HG03460 (cell line): ENCODE measurements around the gene GSTT2.
"Not testable (repeated sequence)": the region's sequence is repeated elsewhere in the genome, so short reads cannot be mapped to it uniquely, and the experiment has no call there.

Source experiments
- ATAC-seq: cut with Tn5 transposase; IDR thresholded peaks from one replicate; pipeline ENCODE4 v1.9.1; 2021; ENCODE audit not compliant: unreplicated experiment

GSTT2 gene

DNA sequence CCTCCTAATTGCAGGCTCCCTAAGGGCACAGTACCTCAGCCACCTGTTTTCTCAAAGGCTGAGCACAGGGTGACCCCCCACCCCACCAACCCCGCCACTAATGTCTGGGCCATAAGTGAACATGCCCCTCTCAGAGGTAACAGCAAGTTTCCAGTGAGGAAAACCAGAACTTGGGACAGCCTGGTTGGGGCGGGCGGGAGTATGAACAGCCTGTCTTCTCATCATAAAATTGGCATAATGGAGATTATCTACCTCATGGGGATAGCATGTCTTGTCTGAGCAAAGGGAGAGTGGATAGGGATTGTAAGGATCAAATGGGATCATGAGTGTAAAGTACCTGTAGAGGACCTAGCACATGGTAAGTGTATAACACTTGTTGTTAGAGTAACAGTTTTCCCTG is 8.0 kb upstream of the GSTT2 start:
- ATAC-seq: not testable (repeated sequence)

DNA sequence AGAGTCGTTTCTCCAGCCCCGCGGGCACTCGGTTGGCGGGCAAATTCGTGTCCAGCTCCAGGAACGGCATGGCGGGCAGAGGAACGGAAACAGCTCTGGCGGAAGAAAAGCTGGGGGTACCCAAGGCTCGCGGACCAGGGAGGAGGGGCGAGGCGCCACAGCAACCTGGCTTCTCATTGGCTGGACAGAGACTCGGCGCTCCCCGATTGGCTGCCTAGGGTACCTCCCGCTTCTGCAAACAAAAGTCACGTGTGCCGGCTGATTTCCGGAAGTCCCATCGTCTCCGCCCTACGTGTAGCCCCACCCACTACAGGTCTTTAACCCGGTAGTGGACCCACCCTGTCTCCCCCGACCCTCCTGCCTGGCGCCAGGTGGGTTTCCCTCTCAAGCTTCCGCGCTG is 5.6 kb upstream of the GSTT2 start, which contains the start of gene DDT:
Gene DDT, minus strand, starts transcription at position 97 of the 400 bp plus-strand sequence. Its CDS starts 27 bp downstream, at position 70.
- ATAC-seq: peak; percentile 86

DNA sequence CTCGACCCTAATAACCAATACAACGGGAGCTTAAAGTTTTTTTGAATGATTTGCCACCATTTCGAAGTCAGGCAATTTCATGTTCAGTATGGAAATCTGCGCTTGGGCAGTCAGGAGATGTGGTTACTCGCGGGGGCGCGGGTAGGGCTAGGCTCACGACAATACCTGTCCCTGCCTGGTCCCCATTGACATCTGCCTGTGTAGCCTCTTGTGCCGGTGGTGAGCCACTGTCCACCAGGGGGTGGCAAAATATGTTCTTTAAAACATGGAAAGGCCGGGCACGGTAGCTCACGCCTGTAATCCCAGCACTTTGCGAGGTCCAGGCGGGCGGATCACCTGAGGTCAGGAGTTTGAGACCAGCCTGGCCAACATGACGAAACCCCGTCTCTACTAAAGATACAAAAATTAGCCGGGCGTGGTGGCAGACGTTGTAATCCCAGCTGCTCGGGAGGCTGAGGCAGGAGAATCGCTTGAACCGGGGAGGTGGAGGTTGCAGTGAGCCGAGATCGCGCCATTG is 5.0 kb upstream of the GSTT2 start:
- not testable (repeated sequence) for ATAC-seq

DNA sequence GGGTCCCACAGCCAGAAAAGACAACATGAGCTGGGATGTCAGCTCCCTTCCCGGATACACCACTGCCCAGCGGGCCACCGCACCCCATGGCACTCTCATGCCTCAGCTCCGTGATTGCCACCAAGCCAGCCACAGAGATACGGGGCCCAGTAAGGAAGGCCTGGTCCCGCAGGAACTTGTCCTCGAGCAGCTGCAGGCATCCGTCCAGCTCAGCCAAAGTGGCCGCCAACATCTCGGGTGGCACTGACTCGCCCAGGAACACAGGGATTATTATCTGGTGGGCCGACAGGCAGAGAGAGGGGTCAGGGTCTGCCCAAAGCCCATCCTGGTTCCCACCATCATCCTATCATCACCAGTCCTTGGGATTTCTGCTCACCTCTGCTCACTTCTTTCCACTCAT is 2.6 kb upstream of the GSTT2 start:
- ATAC-seq: not testable (repeated sequence)

DNA sequence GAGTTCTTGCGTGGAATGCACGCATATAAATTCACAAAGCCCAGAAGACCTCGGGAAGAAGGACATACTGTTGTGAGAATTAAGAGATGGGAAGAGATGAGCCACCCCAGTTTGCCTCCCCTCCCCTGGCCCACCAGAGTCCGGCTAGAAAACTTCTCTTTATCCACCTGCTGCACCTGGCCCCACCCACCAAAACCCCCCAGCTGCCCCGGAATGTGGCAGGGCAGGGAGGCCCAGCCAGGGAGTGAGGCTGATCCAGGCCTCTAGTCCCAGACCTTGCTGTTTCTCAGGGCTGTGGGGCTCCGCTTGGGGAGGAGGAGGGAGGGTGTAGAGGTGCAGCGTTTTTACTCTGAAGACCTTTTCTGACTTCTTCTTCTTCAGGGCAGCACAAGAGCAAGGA is 633 bp downstream of the GSTT2 start:
- not testable (repeated sequence) for ATAC-seq

DNA sequence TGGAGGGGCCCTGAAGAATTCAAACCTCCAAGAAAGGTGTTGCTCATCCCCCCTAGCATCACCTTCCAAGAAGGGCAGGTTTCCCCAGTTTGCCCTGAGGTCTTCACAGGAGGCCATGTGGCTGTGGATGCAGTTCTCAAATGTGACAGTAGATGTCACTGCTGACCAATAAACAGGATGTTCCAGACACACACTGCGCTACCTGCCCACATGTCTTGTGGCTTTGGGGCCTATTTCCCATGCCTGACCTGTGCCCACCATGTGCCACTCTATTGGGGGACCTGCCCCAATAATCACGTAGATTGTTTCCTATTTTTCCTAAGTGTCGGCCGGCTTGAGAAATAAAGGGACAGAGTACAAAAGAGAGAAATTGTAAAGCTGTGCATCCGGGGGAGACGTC is 4.5 kb downstream of the GSTT2 start:
- no peak for ATAC-seq

DNA sequence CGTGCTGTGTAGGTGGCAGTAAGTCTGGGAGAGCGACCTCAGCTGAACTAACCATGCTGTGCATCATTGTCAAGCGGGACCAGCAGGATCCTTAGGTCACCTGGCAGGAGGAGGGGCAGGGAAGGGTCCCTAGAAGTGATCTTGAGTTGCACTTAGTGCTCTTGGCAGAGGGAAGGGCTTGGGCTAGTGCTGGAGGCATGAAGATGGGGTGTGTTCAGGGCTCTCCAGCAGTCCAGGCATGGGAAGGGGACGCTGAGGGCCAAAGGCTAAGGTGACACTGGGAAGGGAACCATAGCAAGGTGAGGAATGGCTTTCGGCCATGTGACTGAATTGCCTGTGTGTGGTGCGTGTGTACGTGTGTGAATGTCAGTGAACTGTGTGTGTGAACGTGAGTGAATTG is 6.2 kb downstream of the GSTT2 start:
- not testable (repeated sequence) for ATAC-seq

DNA sequence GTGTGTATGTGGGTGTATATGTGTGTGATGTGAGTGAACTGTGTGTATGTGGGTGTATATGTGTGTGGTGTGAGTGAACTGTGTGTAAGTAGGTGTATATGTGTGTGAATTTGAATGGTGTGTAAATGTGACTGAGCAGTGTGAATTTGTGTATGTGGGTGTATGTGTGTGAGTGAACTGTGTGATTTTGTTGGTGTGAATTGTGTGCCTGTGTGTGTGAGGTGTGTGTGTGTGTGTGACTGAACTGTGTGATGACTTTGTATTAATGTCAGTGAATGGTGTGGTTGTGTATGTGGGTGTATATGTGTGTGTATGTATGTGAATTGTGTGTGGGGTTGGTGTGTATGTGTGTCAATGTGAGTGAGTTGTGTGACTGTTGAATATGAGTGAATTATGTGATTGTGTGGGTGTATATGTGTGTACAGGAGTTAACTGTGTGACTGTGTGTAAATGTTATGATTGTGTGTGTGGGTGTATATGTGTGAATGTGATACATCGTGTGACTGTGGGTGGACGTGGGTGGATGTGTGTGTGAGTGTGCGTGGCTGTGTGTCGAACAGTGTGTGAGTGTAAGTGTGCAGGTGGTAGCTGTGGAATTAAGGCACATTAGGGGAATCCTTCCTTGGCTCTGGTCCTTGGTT is 6.7 kb downstream of the GSTT2 start:
- ATAC-seq: not testable (repeated sequence)

DNA sequence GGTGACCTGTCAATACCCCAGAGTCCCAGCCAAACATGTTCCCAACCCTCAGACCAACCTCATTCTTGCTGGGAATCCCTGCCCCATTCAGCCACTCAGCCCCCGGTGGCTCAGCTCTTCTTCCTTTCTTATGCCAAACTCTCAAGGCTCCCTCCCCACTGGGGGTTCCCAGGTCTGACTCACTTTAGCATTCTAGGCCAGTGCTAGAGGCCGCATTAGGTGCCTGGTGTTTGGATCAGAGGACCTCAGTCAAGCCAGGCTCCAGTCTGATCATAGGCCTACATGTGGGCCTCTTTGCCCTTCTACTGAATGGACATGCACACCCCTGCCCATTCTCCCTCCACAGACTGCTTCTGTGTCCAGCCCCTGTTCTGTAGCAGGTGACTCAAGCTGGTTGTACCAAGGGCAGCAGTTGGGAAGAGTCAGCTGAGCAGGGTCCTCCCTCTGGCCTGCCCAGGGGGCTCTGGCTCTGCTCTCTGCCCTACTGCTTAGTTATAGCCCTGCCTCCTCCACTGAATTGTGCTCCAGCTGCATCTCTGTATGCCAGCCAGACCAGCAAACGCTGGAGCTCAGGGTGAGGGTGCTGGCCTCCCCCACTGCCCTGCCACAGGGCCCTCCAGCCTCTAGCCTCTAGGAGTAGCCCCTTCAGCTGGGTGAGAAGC is 9.8 kb downstream of the GSTT2 start:
- not testable (repeated sequence) for ATAC-seq

DNA sequence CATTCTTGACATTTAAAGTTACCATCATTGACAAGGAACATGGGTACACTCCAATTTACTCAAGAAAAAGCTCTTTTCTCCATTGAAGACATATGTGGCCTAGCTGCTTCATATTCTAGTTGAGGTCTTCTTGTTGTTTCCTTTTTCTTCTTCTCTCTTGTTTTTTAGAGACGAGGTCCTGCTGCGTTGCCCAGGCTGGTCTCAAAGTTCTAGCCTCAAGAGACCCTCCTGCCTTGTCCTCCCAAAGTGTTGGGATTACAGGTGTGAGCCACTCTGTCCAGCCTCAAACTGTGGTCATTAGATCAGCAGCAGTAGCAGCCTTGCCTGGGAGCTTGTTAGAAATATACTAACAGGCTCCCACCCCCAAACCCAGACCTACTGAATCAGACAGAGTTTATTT is 13.1 kb downstream of the GSTT2 start:
- ATAC-seq: not testable (repeated sequence)

DNA sequence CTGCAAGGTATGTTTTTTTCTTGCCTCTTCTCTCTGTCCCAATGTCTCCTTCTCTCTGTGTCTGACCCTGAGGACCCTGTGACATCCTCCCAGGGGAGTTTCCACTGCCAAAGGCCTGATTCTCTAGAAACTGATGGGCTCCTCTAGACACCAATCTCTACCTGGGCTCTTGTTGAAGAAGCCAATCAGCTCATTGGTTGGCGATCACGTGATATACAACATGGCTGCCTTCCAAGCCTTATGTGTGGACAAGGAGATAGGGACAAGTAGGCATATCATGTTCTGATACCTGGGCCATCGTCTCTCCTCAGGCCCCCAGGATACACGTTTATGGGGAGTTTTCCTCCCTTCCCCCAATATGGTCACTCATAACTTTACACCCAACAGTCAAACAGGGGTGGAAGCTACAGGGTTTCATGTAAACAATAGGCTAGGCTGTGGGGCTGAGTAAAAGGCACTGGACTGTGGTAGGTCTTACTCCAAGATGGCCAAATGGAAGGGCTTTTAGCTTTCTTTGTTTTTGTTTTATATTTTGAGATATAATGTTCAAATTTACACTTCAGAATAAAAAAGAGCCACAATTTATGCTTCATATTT is 13.7 kb downstream of the GSTT2 start:
- not testable (repeated sequence) for ATAC-seq

DNA sequence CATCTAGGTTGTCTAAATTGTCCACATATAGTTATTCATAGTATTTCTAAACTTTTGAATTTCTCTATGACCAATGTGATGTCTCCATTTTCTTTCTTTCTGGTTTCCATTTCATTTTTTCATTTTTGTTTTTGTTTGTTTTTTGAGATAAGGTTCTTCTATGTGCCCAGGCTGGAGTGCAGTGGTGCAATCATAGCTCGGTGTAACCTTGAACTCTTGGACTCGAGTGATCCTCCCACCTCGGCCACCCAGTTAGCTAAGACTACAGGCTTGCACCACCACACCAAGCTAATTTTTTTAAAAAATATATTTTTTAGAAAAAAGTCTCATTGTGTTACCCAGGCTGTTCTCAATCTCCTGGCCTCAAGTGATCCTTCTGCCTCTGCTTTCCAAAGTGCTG is 17.2 kb downstream of the GSTT2 start:
- ATAC-seq: no peak

DNA sequence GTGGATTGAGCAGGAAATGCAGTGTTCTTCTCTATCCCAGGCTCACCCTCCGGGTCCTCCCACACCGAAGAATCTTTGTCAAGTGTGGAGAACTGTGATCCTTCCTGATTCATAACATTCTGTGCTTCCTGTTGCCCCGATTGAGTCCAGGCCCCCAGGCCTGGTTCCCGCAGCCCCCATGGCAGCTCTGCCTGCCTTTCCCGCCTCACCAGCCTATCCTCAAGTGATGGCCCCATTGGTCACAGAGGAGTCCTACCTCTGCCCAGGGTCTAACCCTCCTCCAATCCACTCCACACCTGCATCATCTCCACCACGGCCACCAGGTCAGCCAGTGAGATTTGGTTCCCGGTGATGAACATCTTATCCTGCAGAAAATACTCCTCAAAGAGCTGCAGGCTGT is 19.8 kb downstream of the GSTT2 start:
- not testable (repeated sequence) for ATAC-seq

DNA sequence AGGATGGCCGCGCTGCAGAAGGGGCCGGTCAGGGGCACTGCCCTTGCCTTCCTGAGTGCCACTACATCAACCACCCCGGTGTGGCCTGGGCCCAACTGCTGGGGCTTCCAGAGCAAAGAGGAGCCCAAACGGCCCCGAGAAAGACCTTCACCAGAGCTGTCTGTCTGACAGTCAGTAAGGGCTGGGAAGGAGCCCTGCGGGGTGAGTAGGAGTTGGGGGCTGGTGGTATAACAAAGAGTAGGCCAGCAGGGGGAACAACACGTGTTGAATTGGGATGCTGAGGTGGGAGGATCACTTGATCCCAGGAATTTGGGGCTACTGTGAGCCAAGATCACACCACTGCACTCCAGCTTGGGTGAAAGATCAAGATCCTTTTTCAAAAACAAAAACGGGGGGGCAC is 21.4 kb downstream of the GSTT2 start:
- ATAC-seq: no peak

DNA sequence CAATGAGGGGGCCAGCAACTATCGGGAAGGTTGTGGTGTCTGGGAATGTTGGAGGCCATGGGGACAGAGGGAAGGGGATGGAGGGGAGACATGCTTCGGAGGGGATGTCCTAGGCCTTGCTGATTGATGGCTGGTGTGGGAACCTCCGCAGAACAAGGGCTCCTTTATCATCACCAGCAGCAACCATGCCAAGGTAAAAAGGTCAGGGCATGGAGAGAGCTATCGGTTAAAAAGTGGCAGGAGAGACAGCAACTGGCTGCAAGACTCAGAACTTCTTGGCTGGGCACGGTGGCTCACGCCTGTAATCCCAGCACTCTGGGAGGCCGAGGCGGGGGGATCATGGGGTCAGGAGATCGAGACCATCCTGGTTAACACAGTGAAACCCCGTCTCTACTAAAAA is 22.3 kb downstream of the GSTT2 start:
- no peak for ATAC-seq

DNA sequence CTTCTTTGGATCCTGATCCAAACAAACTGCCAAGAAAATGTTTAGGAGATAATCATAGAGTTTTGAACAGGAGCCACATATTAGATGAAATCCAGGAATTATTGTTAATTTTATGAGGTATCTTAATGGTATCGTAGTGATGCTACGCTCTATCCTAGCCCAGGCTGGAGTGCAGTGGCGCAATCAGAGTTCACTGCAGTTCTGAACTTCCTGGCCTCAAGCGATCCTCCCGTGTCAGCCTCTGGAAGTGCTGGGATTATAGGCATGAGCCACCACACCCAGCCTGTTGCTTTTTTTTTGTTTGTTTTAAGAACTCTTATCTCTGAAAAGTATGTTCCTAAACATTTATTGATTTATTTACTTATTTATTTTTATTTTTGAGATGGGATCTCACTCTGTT is 22.9 kb downstream of the GSTT2 start:
- ATAC-seq: no peak

DNA sequence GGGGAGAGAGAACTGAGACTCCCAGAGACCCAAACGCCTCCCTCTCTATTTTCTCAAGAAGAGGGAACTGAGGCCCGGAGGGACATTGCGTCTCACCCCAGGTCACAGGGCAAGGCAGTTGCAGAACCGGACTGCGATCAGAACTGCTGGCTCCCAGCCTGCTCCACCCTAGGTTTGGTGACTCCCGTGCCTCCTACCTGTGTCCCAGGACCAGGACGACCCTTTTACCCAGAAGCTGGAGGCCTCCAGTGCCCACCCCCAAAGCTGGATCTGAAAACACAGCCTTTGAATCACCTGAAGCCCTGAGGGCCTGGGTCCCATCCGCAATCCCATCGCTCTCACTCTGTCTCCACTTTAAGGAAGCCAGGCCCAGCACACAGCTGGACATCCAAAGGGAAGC is 24.0 kb downstream of the GSTT2 start:
- no peak for ATAC-seq

DNA sequence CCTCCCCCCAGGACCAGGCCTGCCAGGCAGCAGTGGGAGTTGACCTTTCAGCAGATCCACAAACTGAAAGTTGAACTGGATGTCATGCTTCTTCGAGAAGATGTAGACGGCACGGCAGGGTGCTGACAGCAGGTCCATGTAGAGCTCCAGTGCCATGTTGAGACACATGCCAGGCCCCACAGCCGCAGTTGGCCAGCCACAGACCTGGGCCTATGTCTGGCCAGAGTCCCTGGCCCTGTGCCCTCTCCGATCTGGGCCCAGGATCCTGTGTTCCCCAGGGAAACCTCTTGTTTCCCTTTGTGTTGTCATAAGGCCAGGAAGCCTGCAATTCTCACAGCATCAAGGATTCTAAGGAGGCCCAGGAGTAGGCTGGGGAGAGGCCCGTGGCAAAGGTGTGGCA is 25.3 kb downstream of the GSTT2 start, which contains the start of gene GSTT4:
Gene GSTT4, minus strand, starts transcription at position 253 of the 400 bp plus-strand sequence. Its CDS starts 97 bp downstream, at position 156.
- ATAC-seq: no peak

DNA sequence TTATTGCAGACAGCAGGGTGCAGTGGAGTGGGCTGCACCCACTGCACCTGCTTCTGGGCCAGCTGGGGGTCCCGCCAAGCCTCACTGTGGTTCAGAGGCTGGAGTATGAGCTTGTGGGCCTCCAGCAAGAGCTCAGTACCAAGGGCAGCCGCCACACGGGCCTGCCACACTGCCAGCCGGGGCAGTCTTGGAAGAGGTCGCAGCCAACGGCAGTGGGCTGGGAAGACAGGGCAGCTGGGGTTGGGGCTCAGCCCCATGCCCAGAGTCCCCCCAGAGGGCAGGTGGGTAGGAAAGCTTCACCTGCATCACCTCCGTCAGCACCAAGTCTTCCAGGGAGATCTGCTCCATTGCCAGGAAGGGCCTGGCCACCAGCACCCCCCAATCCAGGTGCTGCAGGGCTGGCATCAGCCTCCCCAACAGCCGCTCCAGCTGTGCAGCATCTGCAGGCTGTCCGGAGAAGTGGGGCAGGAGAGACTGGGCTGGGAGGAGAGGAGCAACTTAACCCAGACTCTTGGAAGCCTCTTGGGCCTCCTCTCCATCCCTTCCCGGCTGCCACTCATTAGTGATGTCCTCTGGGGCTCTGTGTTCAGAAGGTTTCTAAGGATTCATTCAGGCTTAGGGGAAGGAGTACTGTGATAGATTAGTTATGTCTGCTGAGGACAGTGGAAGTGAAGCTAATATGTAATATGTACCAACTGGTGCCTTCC is 26.4 kb downstream of the GSTT2 start:
- ATAC-seq: no peak

DNA sequence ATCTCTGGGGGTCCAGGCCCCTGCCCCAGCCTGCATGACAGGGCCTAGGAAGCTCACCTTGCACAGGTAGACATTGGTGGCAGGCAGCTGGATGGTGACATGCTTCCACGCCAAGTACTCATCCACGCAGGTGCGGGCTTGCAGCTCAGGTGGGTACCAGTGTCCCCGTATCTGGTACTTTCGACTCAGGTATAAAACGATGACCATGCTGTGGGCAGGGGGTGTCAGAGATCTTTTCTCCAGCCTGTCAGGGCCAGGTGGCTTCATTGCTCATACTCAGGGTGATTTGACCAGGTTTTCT is 26.9 kb downstream of the GSTT2 start:
- ATAC-seq: no peak

DNA sequence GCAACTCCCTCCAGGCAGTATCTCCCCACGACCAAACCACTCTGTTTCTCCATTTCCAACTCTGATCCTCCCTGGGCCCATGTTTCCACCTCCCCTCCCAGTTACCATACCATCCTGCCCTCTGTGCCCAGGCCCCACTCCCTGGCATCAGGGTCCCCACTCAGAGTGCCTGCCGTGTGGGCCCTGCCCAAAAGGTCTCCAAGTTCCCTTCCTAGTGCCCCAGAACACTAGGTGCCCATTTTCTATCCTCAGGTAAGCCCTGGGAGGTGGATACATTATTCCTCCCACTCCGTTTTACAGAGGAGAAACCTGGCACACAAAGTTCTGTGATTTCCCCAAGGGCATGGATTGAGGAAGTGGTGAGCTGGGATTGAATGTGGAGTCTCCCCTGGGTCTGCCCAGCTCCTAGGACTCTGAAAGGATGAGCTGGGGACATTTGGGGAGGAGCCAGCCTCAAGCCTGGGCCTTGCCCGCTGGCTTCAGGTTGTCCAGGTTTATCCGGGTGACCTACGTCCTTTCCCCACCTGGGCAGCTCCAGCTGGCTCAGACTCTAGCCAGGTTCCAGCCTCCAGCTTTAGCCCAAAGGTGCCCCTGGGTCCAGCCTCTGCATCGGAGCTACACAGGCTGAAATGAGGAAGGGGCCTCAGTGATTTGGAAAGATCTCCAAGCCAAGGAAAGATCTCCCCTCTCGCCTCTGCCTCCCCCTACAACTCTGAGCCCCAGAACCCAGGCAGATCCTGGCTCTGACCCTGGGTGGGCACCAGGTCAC is 27.5 kb downstream of the GSTT2 start:
- no peak for ATAC-seq
